ENCODE results near the gene MCU.
A peak's percentile ranks its signal among the peaks of the same experiment; 100 is the strongest.

MCU gene

GRCh38 chr10:72846238-72846637 lies 154.3 kb downstream of the MCU start:
- peak; percentile 89 for DNase-seq (ENCODE audit: low read depth)

- DNase-seq (ENCODE audit: low read depth): peak; percentile 62
These were observed 155.7 kb downstream of the MCU start for GRCh38 chr10:72847681-72848080.

GRCh38 chr10:72850861-72851260 lies 158.9 kb downstream of the MCU start:
- DNase-seq (ENCODE audit: low read depth): no peak

- no peak for DNase-seq (ENCODE audit: low read depth)
These were observed 159.6 kb downstream of the MCU start for GRCh38 chr10:72851509-72851908.

- no peak for DNase-seq (ENCODE audit: low read depth)
These were observed 160.6 kb downstream of the MCU start for GRCh38 chr10:72852508-72852907.

GRCh38 chr10:72855129-72855528 lies 163.2 kb downstream of the MCU start:
- DNase-seq (ENCODE audit: low read depth): no peak

GRCh38 chr10:72855790-72856189 lies 163.8 kb downstream of the MCU start:
- DNase-seq (ENCODE audit: low read depth): no peak

GRCh38 chr10:72858067-72858466 lies 166.1 kb downstream of the MCU start:
- DNase-seq (ENCODE audit: low read depth): no peak

- no peak for DNase-seq (ENCODE audit: low read depth)
These were observed 171.0 kb downstream of the MCU start for GRCh38 chr10:72862957-72863356.

GRCh38 chr10:72875250-72876055 lies 183.5 kb downstream of the MCU start:
- peak; percentile 55 for DNase-seq (ENCODE audit: low read depth)

- DNase-seq (ENCODE audit: low read depth): no peak
These were observed 187.3 kb downstream of the MCU start for GRCh38 chr10:72879245-72879644.

- no peak for DNase-seq (ENCODE audit: low read depth)
These were observed 189.3 kb downstream of the MCU start for GRCh38 chr10:72881291-72881690.

GRCh38 chr10:72883861-72884260 lies 191.9 kb downstream of the MCU start:
- no peak for DNase-seq (ENCODE audit: low read depth)

GRCh38 chr10:72885953-72886352 lies 194.0 kb downstream of the MCU start:
- no peak for DNase-seq (ENCODE audit: low read depth)

- DNase-seq (ENCODE audit: low read depth): no peak
These were observed 194.7 kb downstream of the MCU start for GRCh38 chr10:72886621-72887020.

GRCh38 chr10:72887043-72887442 lies 195.1 kb downstream of the MCU start:
- DNase-seq (ENCODE audit: low read depth): peak; percentile 25

GRCh38 chr10:72888151-72888638 lies 196.3 kb downstream of the MCU start:
- DNase-seq (ENCODE audit: low read depth): no peak

- DNase-seq (ENCODE audit: low read depth): no peak
These were observed 197.5 kb downstream of the MCU start for GRCh38 chr10:72889391-72889831.

GRCh38 chr10:72890086-72890485 lies 198.1 kb downstream of the MCU start:
- no peak for DNase-seq (ENCODE audit: low read depth)

GRCh38 chr10:72893136-72893798 lies 201.3 kb downstream of the MCU start, which contains the start of gene OIT3:
TSS of gene OIT3 (plus strand) at chr10:72893739. CDS start at chr10:72893799, 60 bp downstream.
- DNase-seq (ENCODE audit: low read depth): no peak

- DNase-seq (ENCODE audit: low read depth): no peak
These were observed 203.4 kb downstream of the MCU start for GRCh38 chr10:72895236-72895850.

GRCh38 chr10:72898616-72899015 lies 206.7 kb downstream of the MCU start:
- DNase-seq (ENCODE audit: low read depth): no peak

- DNase-seq (ENCODE audit: low read depth): no peak
These were observed 207.6 kb downstream of the MCU start for GRCh38 chr10:72899545-72899944.
